NCI-H1417 treated with DMSO at 0.1 percent for 48 hours (cell line): ENCODE measurements around the gene ZNRF4.

Experiments used
- DNase-seq: peaks from one replicate; lab custom pipeline; 2025; lab: John Stamatoyannopoulos, UW

The ZNRF4 gene

DNA sequence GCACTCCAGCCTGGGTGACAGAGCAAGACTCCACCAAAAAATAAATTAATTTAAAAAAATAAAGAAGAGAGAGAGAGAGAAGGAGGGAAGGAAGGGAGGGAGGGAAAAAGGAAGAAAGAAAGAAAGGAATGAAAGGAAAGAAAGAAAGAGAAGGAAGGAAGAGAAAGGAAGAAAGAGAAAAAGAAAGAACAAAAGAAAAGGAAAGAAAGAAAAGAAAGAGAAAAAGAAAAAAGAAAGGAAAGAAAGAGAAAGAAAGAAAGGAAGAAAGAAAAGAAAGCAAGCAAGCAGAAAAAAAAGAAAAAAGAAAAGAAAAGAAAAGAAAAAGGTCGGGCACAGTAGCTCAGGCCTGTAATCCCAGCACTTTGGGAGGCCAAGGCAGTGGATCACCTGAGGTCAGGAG is 14.9 kb upstream of the ZNRF4 start:
- no peak for DNase-seq

- no peak for DNase-seq
Observed at GRCh38 chr19:5443723-5444122, 11.5 kb upstream of the ZNRF4 start.

DNA sequence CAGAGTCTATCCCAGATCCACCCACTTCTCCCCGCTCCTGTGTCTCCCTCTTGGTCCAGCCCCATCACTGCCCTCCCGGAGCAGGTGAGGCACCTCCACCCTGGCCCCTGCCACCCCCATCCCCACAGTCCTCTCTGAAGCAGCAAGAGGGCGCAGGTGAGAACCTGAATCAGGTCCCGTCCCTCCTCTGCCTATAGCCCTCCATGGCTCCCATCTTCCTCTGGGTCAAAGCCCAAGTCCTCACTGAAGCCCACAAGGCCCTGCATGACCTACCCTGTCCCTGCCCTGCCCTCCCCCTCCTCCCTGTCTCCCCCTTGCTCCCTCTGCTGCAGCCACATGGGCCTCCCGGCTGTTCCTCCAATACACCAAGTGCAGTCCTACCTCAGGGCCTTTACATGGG is 10.8 kb upstream of the ZNRF4 start:
- DNase-seq, result no peak

GRCh38 chr19:5445071-5445470 is 10.1 kb upstream of the ZNRF4 start:
- no peak for DNase-seq

DNA sequence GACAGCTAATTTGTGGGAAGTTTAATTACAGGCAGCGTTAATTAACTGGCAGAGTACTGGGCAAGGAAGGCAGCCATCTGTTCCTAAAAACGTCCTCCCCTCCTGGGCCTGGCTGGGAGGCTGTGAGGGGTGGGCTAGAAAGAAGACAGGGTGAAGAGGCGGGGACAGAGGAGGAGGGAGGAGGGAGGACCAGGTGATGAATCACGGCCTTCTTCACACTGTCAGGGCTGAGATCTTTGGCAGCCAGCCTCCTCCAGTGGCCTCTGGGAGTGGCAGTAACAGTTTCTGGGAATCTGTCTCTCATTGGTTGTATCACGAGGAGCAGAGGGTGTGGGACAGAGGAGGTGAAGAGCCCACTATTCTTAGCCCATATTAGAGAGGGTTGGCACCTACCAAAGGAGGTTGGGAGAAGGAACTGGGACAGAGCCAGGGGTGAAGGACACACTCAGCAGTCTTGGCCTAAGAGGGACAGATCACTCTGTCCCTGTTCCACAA is 9.6 kb upstream of the ZNRF4 start:
- DNase-seq, result no peak

DNA sequence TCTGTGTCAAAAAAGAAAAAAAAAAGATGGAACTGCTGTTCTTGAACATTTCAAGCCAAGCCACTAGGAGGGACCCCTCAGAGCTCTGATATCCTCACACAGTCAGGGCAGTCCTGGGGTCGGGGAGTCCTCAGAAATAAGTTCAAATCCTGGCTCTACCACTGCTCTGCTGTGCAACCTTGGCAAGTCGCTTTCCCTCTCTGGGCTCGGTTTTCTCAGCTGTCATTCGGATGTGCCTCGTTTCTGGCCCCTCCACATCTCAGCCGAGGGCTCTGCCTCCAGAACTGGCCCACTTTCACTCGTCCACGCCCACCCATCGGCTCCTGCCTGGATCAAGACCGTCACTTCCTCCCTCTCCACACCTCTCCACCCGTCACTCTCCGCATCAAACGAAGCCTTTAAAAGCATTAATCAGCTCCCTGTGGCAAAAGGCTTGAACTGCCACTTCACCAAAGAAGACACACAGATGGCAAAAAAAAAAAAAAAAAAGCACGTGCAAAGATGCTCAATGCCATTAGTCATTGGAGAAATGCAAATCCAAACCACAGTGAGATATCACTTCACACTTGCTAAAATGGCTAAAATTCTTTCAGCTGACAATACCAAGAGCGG is 7.4 kb upstream of the ZNRF4 start:
- DNase-seq, result no peak

GRCh38 chr19:5448374-5448773 is 6.8 kb upstream of the ZNRF4 start:
- DNase-seq, result no peak

GRCh38 chr19:5450482-5451126 is 4.6 kb upstream of the ZNRF4 start:
- DNase-seq, result no peak

GRCh38 chr19:5451494-5451893 is 3.7 kb upstream of the ZNRF4 start:
- no peak for DNase-seq

DNA sequence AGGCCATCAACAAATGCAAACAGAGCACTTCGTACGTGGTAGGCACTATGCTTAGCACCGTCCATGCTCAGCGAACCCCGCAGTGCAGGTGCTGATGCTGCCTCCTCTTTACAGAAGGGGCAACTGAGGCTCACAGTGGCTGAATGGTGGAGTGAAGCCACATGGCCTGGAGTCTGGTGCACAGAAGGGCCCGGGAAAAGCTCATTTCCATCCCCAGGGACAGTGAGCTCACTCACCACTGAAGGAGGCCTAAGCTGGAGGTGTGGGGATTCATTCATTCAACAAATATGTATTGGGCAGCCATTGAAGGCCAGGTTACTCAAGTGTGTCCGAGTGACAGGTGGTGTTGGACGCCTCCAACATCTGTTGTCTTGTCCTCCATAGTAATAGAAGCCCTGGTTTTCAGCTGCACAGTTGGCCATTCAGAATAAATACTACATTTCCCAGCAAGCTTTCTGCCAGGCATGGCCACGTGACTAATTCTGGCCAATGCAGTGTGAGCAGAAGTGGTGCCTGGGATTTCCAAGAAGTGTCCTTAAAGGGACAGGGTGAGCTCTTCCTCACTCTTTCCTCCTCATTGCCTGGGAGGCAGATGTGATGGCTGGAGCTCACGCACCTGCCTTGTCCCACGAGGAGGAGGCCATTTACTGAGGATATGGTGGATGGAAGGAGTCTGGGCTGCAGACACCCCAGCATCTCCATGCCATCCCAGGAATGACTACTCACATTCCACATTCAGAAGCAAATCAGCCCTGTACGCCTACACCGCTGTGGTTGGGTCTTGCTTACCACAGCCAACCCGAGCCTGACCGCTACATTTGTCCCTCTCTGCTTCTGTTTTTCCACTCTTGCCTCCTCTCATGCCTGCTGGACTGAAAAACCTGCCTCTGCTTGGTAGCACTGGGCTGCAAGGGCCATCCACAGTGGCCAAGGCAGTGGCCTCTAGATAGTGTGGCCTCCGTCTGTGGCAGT is 2.3 kb upstream of the ZNRF4 start:
- no peak for DNase-seq

- DNase-seq, result no peak
Observed at GRCh38 chr19:5454743-5455142, 474 bp upstream of the ZNRF4 start.

DNA sequence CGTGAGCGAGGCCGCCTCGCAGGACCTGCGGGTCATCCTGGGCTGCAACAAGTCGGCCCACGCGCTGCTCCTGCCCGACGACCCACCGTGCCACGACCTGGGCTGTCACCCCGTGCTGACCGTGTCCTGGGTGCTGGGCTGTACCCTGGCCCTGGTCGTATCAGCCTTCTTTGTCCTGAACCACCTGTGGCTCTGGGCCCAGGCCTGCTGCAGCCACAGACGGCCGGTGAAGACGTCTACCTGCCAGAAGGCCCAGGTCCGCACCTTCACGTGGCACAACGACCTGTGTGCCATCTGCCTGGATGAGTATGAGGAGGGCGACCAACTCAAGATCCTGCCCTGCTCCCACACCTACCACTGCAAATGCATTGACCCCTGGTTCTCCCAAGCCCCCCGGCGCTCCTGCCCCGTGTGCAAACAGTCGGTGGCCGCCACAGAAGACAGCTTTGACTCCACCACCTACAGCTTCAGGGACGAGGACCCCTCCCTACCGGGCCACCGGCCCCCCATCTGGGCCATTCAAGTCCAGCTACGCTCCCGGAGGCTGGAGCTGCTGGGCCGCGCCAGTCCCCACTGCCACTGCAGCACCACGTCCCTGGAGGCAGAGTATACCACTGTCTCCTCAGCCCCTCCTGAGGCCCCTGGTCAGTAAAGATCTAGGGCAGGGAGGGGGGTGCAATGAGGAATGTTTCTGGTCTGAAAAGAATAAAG is 1.1 kb downstream of the ZNRF4 start:
- DNase-seq, result no peak

DNA sequence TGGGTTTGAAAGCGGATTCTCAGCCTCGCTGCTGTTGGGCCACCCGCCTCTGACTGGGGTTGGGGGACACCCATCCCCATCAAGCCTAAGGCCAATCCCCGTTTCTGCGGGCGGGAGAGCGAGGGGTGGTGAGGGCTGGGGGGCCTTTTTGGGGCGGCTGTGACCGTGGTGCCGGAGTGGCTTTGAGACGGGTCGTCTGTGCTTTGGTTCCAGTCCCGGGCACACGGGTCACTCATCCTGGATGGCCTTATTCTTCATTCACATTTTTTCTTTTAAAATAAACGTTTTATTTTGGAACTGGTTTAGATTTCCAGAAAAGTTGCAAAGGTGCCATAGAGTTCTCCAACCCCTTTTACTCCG is 1.6 kb downstream of the ZNRF4 start:
- no peak for DNase-seq

DNA sequence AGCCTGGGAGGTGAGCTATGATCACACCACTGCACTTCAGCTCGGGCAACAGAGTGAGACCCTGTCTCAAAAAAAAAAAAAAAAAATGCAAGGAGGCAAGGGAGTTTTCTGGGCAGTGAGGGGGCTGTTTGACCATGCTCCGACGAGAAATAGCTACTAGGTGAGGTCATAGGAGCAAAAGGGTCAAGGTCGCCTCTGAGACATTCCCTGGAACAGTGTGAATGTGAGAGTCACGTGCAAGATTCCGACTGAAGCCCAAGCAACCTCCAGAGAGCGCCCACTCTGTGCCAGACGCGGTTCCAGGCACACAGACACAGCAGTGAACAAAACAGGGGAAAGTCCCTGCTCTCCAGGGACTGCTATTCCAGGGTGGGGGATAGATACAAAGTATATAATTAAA is 2.5 kb downstream of the ZNRF4 start:
- no peak for DNase-seq

DNA sequence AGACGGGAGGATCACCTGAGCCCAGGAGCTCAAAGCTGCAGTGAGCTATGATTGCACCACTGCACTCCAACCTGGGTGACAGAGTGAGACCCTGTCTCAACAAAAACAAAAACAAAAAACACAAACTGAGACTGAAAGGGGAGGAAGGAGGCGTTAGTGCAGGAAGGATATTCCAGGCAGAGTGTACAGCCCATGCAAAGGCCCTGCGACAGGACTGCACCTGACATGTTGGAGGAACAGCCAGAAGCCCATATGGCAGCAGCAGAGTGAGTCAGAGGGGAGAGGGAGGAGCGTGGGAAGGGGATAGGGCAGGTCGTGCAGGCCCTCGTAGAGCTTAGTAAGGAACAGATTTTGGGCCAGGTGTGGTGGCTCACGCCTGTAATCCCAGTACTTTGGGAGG is 3.2 kb downstream of the ZNRF4 start:
- DNase-seq, result no peak

- DNase-seq, result no peak
Observed at GRCh38 chr19:5459360-5459759, 4.1 kb downstream of the ZNRF4 start.

DNA sequence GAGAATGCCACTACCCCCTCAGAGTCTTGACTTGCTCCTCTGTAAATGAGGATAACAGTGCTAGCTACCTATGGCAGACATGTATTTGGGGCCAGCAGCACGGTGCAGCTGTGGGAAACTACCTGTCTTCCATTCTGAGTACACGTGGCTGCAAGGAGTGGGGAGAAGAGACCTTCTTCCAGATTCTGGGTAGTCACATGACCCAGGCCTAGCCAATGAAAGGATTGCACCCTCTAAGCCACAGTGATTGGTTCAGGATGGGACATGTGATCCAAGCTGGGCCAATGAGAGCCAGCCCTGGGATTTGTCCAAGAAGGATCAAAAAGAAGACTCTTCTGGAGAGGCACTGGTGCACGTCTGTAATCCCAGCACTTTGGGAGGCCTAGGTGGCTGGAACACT is 5.5 kb downstream of the ZNRF4 start:
- no peak for DNase-seq

DNA sequence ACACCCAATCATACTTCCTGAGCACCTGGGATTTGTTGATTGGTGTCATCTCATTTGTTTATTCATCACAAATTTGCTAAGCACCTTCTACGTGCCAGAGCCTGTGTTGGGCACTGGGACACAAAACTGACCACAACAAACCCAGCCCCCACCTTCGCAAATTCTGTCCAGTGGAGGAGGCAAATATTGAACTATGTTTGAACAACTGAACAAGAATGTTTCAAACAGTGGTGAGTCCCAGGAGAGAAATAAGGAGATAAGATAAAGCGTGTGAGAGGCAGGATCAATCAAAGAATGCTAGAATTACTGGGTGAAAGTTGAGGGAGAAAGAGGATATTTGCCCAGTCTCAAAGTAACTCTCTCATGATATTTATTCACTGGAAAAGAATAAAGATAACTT is 8.7 kb downstream of the ZNRF4 start:
- DNase-seq, result no peak

- no peak for DNase-seq
Observed at GRCh38 chr19:5466072-5466471, 10.9 kb downstream of the ZNRF4 start.

GRCh38 chr19:5466814-5467291 is 11.6 kb downstream of the ZNRF4 start:
- no peak for DNase-seq

DNA sequence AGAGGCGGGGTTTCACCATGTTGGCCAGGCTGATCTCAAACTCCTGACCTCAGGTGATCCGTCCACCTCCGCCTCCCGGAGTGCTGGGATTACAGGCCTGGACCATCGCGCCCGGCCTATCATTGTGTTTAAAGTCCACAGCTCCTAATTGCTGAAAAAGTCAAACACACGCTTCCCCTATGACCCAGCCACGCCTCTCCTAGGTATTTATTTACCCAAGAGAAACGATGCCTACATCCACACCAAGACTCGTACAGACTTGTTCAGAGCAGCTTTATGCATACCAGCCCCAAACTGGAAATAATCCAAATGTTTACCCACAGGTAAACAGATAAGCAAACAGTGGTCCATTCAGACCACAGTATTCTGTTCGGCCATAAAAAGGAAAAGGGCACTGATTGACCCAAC is 15.1 kb downstream of the ZNRF4 start:
- no peak for DNase-seq

GRCh38 chr19:5472286-5472685 is 17.1 kb downstream of the ZNRF4 start:
- no peak for DNase-seq
